ENCODE data around the gene NAA38. TPM values are rescaled to one million over a fixed set of nuclear protein-coding genes. Genes with fewer than 3 reads are reported as not detected.

NAA38 gene
- total RNA-seq, 1 donor from 2014 or later = 64.9 TPM

DNA sequence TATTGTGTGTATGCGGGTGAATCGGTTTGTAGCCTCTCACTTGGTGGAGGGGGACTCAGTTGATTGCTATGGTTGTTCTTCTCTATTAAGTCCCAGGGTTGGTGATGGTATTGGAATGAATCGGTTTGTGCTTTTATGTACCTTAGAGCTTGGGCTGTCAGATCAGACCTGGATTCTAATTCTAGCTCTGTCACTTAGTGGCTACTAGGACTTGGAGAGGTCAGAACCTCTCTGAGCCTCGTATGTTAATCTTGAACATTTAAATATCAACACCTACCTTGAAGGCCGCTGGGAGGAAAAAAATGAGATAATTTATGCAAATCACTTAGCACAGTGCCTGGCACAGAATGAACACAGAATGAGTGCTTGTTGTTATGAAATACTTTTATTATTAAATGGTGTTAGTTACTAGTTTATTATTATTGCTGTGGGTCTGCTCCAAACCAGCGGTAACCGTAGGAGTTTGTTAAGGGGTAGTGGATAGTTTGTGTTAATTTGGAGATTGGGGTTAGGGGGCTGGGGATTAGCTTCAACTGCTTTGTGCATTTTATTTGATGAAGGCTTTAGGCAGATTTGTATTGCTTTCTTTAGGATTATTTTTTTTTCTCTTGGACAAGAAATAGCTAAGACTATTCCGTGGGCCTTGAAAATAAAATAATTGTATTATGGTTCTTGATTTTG, 19.8 kb downstream of the NAA38 start:
- Mint-ChIP-seq H3K36me3 (peaks cover 9% of the 10 kb centered on the region), H3K9me3 (no peaks in the 10 kb centered on the region), H3K27ac (peak overlapping the region; percentile 100), H3K27me3 (peaks cover 7% of the 10 kb centered on the region), H3K4me3 (peak overlapping the region; percentile 100), H3K4me1 (ENCODE audit: unreplicated experiment) (peaks cover 51% of the 10 kb centered on the region)
- peak; percentile 20 for TF ChIP-seq CTCF (conservative IDR thresholded peaks at IDR 0.05)
- no peak for DNase-seq (ENCODE audit: extremely low spot score, unreplicated experiment)

GRCh38 chr17:7836596-7837407, 20.6 kb downstream of the NAA38 start:
- peak; percentile 92 for DNase-seq (ENCODE audit: extremely low spot score, unreplicated experiment)
- Mint-ChIP-seq H3K27ac (peak overlapping the region; percentile 100), H3K4me3 (peak overlapping the region; percentile 100), H3K9me3 (no peaks in the 10 kb centered on the region), H3K36me3 (peaks cover 9% of the 10 kb centered on the region), H3K4me1 (ENCODE audit: unreplicated experiment) (peaks cover 51% of the 10 kb centered on the region), H3K27me3 (peaks cover 9% of the 10 kb centered on the region)
- no peak for TF ChIP-seq CTCF (conservative IDR thresholded peaks at IDR 0.05)

GRCh38 chr17:7835814-7836595, 21.4 kb downstream of the NAA38 start:
- peak overlapping the region; percentile 100 for H3K4me3 Mint-ChIP-seq
- H3K4me1 Mint-ChIP-seq (ENCODE audit: unreplicated experiment) = peaks cover 46% of the 10 kb centered on the region
- H3K27me3 Mint-ChIP-seq = peaks cover 13% of the 10 kb centered on the region
- H3K9me3 Mint-ChIP-seq = no peaks in the 10 kb centered on the region
- peak overlapping the region; percentile 100 for H3K27ac Mint-ChIP-seq
- peaks cover 4% of the 10 kb centered on the region for H3K36me3 Mint-ChIP-seq
- TF ChIP-seq CTCF (conservative IDR thresholded peaks at IDR 0.05) = no peak
- no peak for DNase-seq (ENCODE audit: extremely low spot score, unreplicated experiment)

- peaks cover 37% of the 10 kb centered on the region for H3K4me1 Mint-ChIP-seq (ENCODE audit: unreplicated experiment)
- H3K9me3 Mint-ChIP-seq = no peaks in the 10 kb centered on the region
- H3K36me3 Mint-ChIP-seq = no peaks in the 10 kb centered on the region
- TF ChIP-seq CTCF (conservative IDR thresholded peaks at IDR 0.05) = peak; percentile 81
- H3K4me3 Mint-ChIP-seq = peak overlapping the region; percentile 100
- peak overlapping the region; percentile 100 for H3K27ac Mint-ChIP-seq
- peak; percentile 96 for DNase-seq (ENCODE audit: extremely low spot score, unreplicated experiment)
- H3K27me3 Mint-ChIP-seq = peaks cover 20% of the 10 kb centered on the region
Observed at GRCh38 chr17:7834957-7835813, 22.2 kb downstream of the NAA38 start.

- no peak for DNase-seq (ENCODE audit: extremely low spot score, unreplicated experiment)
Observed at GRCh38 chr17:7834542-7834956, 22.8 kb downstream of the NAA38 start.

More at GRCh38 chr17:7834542-7834956, 22.8 kb downstream of the NAA38 start:
- TF ChIP-seq CTCF (conservative IDR thresholded peaks at IDR 0.05) = no peak
- peak overlapping the region; percentile 100 for H3K27ac Mint-ChIP-seq
- H3K27me3 Mint-ChIP-seq = peaks cover 22% of the 10 kb centered on the region
- no peaks in the 10 kb centered on the region for H3K9me3 Mint-ChIP-seq
- H3K4me1 Mint-ChIP-seq (ENCODE audit: unreplicated experiment) = peaks cover 31% of the 10 kb centered on the region
- H3K36me3 Mint-ChIP-seq = no peaks in the 10 kb centered on the region
- H3K4me3 Mint-ChIP-seq = peak overlapping the region; percentile 100
